GM12878 (cell line): ENCODE data around the gene MEIKIN. TPM values are rescaled to one million over a fixed set of nuclear protein-coding genes. Genes with fewer than 3 reads are reported as not detected.

Experiments
- ATAC-seq: fragments of 200-7000 bp; cut with Tn5 transposase; 3 replicates; pipeline ENCODE4 v1.9.1; 2020; ENCODE audit warnings: mild to moderate bottlenecking, moderate library complexity
- BruUV-seq: library from RNA; stranded (reverse); fragments of 400-500 nt; replicated peaks from 2 replicates; lab custom pipeline; 2021; lab: Mats Ljungman, UMichigan
- CTCF ChIA-PET: fragments of 300-600 bp; sonication (Branson Sonifier 250); formaldehyde crosslinking; extraction: SDS; loops from one replicate; lab custom pipeline; 2021; ENCODE audit warnings: inconsistent platforms; lab: Yijun Ruan, JAX
- POLR2A ChIA-PET: fragments of 350-600 bp; formaldehyde crosslinking; extraction: SDS; loops from one replicate; lab custom pipeline; 2021; ENCODE audit warnings: inconsistent platforms; lab: Charles Lee
- RAD21 ChIA-PET: fragments of 300-600 bp; sonication (Branson Sonifier 250); formaldehyde crosslinking; loops from one replicate; lab custom pipeline; 2023; ENCODE audit warnings: antibody characterized with exemption; ENCODE audit not compliant: unreplicated experiment; lab: Charles Lee
- SMC1A ChIA-PET: fragments of 300-600 bp; sonication (Branson Sonifier 250); formaldehyde crosslinking; loops from one replicate; lab custom pipeline; 2023; ENCODE audit not compliant: unreplicated experiment, uncharacterized antibody; lab: Charles Lee
- DNase-seq: peaks from one replicate; pipeline ENCODE4 v3.0.0-alpha.2; 2011; ENCODE audit warnings: low read depth, low spot score
- FAIRE-seq: peaks from 3 replicates; lab custom pipeline; 2011; peaks lifted over from hg19 to GRCh38; lab: Jason Lieb, UNC
- H2AFZ ChIP-seq: 2 replicates; pipeline ENCODE4 v1.6.0; 2011; ENCODE audit warnings: low read depth, low read length, control low read depth; ENCODE audit not compliant: control insufficient read depth
- H3K27ac ChIP-seq: 2 replicates; pipeline ENCODE4 v1.5.1; 2011; ENCODE audit warnings: control low read depth; ENCODE audit not compliant: control insufficient read depth, insufficient read depth
- H3K27me3 ChIP-seq, 2 experiments: replicated peaks in 1 of 2; 2 replicates each; pipeline versions ENCODE4 v1.6.0 to v1.6.1; 2011; ENCODE audit warnings: low read length in 1 of 2; ENCODE audit not compliant: control insufficient read depth in 2 of 2, insufficient read depth in 2 of 2
- H3K36me3 ChIP-seq, 2 experiments: 2 replicates each; pipeline ENCODE4 v1.5.1; 2011; ENCODE audit warnings: low read length in 1 of 2; ENCODE audit not compliant: control insufficient read depth in 2 of 2, insufficient read depth in 2 of 2
- H3K4me1 ChIP-seq: 2 replicates; pipeline ENCODE4 v1.6.1; 2011; ENCODE audit warnings: mild to moderate bottlenecking, low read length, moderate library complexity, mixed read lengths; ENCODE audit not compliant: control insufficient read depth, insufficient read depth
- H3K4me2 ChIP-seq: 2 replicates; pipeline ENCODE4 v1.6.0; 2011; ENCODE audit warnings: control low read depth; ENCODE audit not compliant: control insufficient read depth, insufficient read depth
- H3K4me3 ChIP-seq: fragments of 200-600 bp; sonication (generic); 2 replicates; pipeline ENCODE4 v1.5.1; 2016
- H3K79me2 ChIP-seq: 2 replicates; pipeline ENCODE4 v1.6.0; 2011; ENCODE audit warnings: low read length; ENCODE audit not compliant: control insufficient read depth, insufficient read depth
- H3K9ac ChIP-seq: 2 replicates; pipeline ENCODE4 v1.8.0; 2011; ENCODE audit warnings: low read length, control low read depth, mixed read lengths; ENCODE audit not compliant: control insufficient read depth, insufficient read depth
- H3K9me3 ChIP-seq: replicated peaks from 3 replicates; pipeline ENCODE4 v1.5.1; 2011; ENCODE audit warnings: mild to moderate bottlenecking, low read length; ENCODE audit not compliant: control insufficient read depth, insufficient read depth
- H4K20me1 ChIP-seq: 2 replicates; pipeline ENCODE4 v1.6.0; 2011; ENCODE audit not compliant: control insufficient read depth, insufficient read depth
- GATAD2B ChIP-seq: fragments of 450-650 bp; conservative IDR thresholded peaks from 2 replicates; pipeline ENCODE4 v1.6.1; 2017; ENCODE audit warnings: low read depth, mild to moderate bottlenecking, moderate library complexity
- IKZF2 ChIP-seq, 2 experiments: fragments of 450-650 bp; IDR thresholded peaks; 2 replicates each; pipeline ENCODE4 v1.6.1; 2017; ENCODE audit warnings: mild to moderate bottlenecking in 2 of 2, moderate library complexity in 2 of 2
- KLF5 ChIP-seq: fragments of 450-650 bp; IDR thresholded peaks from 2 replicates; pipeline ENCODE4 v1.6.1; 2014; ENCODE audit warnings: mild to moderate bottlenecking; ENCODE audit not compliant: partially characterized antibody
- RAD21 ChIP-seq: IDR thresholded peaks from 2 replicates; pipeline ENCODE4 v1.6.1; 2011; ENCODE audit warnings: mild to moderate bottlenecking, low read depth, low read length, moderate library complexity; ENCODE audit not compliant: insufficient read depth
- YY1 ChIP-seq: IDR thresholded peaks from 2 replicates; pipeline ENCODE4 v1.6.1; 2011; ENCODE audit warnings: low read depth, mild to moderate bottlenecking, low read length
- WGBS: methylation state at CpG from one replicate; pipeline ENCODE4 v1.1.6; 2016; ENCODE audit warnings: low lambda C conversion rate; ENCODE audit not compliant: insufficient replicate concordance, insufficient coverage; ENCODE audit errors: missing lambda C conversion rate; 5-methylcytosine and 5-hydroxymethylcytosine counted together
- in situ Hi-C: fragments of 300-500 bp; cut with MboI; formaldehyde crosslinking; loops from 9 replicates; pipeline ENCODE4 v1.14.3; 2018; ENCODE audit warnings: mixed read lengths
- intact Hi-C: fragments of 100-400 bp; cut with micrococcal nuclease; formaldehyde crosslinking; loops from one replicate; pipeline ENCODE4 v1.14.2; 2022; ENCODE audit not compliant: unreplicated experiment
- polyA plus RNA-seq, 11 experiments: library from polyadenylated mRNA; depleted of rRNA in 4 of 11; unstranded in 6 of 11; stranded (reverse) in 5 of 11; fragments of >200 nt; fragmentation: Nextera tagmentation in 4 of 11; fragmentation: Illumina TruSeq in 1 of 11; extraction: Ambion mirVana in 4 of 11; extraction: Trizol in 1 of 11; gene quantifications; 1 replicate in 1 of 11; 2 replicates in 10 of 11; pipeline versions ENCODE4 v1.2.1 to v1.2.3, GENCODE V29; 2011 to 2016; ENCODE audit warnings: inconsistent platforms in 2 of 11, missing spikeins in 2 of 11, low read depth in 1 of 11
- total RNA-seq, 4 experiments: library from RNA; depleted of rRNA in 3 of 4; stranded (reverse); fragments of >200 nt in 3 of 4; fragmentation: Illumina TruSeq in 1 of 4; extraction: Trizol in 1 of 4; gene quantifications; 2 replicates each; pipeline versions ENCODE4 v1.2.1 to v1.2.3, GENCODE V29; 2013 to 2021
- TF ChIP-seq, protein P1 (sequence below): IDR thresholded peaks from 2 replicates; pipeline ENCODE4 v1.6.1; 2011; ENCODE audit warnings: low read depth, low read length, improper control_type of control experiment, borderline replicate concordance
- TF ChIP-seq, protein P2 (sequence below): IDR thresholded peaks from 2 replicates; pipeline ENCODE4 v1.6.1; 2012; ENCODE audit warnings: low read depth, low read length, improper control_type of control experiment
- TF ChIP-seq, protein P3 (sequence below): fragments of 450-650 bp; IDR thresholded peaks from 2 replicates; pipeline ENCODE4 v1.6.1; 2017; ENCODE audit warnings: mild to moderate bottlenecking, moderate library complexity
- TF ChIP-seq, protein P4 (sequence below): fragments of 450-650 bp; IDR thresholded peaks from 2 replicates; pipeline ENCODE4 v1.6.1; 2017; ENCODE audit warnings: borderline replicate concordance
- TF ChIP-seq, protein P5 (sequence below), 3 experiments: IDR thresholded peaks in 2 of 3; conservative IDR thresholded peaks in 1 of 3; 2 replicates each; pipeline ENCODE4 v1.5.1; 2011; ENCODE audit warnings: low read depth in 3 of 3, low read length in 3 of 3, mild to moderate bottlenecking in 3 of 3, control low read depth in 2 of 3, moderate library complexity in 2 of 3, inconsistent platforms in 1 of 3, mixed read lengths in 1 of 3; ENCODE audit not compliant: control insufficient read depth in 2 of 3, insufficient read depth in 1 of 3; ENCODE audit errors: extremely low read depth in 1 of 3
- TF ChIP-seq, protein P6 (sequence below): fragments of 450-650 bp; IDR thresholded peaks from 2 replicates; pipeline ENCODE4 v1.6.1; 2016; ENCODE audit warnings: mild to moderate bottlenecking

Gene MEIKIN
- total and polyA plus RNA-seq, 10 of the 15 experiments (the other 5 are each of a cell fraction or from before 2014, with no cell fraction given): not detected

DNA sequence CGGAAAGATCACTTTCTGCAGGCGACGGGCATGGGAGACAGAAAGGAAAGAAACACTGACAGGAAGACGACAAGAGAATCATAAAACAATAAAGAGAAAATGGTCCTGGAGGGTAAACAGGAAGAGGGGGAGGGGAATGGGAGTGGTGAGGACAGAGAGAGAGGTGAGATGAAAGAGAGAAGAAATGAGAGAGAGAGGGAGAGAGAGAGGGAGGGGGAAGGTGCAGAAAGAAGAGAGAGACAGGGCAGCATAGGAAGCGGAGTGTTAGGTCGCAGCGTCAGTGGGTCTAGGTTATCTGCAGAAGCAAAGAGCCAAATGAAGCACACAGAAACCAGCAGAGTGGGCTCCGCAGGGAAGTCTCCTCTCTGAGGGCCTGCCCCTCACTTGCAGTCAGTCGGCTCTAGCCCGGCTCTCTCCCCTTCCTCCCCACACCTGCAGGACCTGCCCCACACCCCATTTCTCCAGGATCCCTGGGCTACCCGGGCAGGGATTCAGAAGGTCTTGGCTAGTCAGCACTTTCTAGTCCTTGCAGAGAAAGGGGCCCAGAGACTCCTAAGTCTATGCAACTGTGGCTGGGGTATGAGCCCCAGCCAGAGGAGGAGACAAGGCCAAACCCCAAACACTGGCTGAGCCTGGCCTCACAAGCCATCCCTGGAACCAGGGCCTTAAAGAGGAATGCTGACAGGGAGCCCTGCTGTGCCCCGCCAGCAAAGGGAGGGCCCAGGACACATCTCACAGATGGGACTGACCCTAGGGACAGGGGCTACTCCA is 29.7 kb upstream of the MEIKIN start:
- intact Hi-C loops: no loop called here
- in situ Hi-C loops: no loop called here
- TF ChIP-seq, protein P1, sequence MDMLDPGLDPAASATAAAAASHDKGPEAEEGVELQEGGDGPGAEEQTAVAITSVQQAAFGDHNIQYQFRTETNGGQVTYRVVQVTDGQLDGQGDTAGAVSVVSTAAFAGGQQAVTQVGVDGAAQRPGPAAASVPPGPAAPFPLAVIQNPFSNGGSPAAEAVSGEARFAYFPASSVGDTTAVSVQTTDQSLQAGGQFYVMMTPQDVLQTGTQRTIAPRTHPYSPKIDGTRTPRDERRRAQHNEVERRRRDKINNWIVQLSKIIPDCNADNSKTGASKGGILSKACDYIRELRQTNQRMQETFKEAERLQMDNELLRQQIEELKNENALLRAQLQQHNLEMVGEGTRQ: no peak
- no peak for TF ChIP-seq RAD21
- TF ChIP-seq, protein P2, sequence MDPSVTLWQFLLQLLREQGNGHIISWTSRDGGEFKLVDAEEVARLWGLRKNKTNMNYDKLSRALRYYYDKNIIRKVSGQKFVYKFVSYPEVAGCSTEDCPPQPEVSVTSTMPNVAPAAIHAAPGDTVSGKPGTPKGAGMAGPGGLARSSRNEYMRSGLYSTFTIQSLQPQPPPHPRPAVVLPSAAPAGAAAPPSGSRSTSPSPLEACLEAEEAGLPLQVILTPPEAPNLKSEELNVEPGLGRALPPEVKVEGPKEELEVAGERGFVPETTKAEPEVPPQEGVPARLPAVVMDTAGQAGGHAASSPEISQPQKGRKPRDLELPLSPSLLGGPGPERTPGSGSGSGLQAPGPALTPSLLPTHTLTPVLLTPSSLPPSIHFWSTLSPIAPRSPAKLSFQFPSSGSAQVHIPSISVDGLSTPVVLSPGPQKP: no peak
- TF ChIP-seq, protein P3, sequence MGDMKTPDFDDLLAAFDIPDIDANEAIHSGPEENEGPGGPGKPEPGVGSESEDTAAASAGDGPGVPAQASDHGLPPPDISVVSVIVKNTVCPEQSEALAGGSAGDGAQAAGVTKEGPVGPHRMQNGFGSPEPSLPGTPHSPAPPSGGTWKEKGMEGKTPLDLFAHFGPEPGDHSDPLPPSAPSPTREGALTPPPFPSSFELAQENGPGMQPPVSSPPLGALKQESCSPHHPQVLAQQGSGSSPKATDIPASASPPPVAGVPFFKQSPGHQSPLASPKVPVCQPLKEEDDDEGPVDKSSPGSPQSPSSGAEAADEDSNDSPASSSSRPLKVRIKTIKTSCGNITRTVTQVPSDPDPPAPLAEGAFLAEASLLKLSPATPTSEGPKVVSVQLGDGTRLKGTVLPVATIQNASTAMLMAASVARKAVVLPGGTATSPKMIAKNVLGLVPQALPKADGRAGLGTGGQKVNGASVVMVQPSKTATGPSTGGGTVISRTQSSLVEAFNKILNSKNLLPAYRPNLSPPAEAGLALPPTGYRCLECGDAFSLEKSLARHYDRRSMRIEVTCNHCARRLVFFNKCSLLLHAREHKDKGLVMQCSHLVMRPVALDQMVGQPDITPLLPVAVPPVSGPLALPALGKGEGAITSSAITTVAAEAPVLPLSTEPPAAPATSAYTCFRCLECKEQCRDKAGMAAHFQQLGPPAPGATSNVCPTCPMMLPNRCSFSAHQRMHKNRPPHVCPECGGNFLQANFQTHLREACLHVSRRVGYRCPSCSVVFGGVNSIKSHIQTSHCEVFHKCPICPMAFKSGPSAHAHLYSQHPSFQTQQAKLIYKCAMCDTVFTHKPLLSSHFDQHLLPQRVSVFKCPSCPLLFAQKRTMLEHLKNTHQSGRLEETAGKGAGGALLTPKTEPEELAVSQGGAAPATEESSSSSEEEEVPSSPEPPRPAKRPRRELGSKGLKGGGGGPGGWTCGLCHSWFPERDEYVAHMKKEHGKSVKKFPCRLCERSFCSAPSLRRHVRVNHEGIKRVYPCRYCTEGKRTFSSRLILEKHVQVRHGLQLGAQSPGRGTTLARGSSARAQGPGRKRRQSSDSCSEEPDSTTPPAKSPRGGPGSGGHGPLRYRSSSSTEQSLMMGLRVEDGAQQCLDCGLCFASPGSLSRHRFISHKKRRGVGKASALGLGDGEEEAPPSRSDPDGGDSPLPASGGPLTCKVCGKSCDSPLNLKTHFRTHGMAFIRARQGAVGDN: no peak
- TF ChIP-seq, protein P4, sequence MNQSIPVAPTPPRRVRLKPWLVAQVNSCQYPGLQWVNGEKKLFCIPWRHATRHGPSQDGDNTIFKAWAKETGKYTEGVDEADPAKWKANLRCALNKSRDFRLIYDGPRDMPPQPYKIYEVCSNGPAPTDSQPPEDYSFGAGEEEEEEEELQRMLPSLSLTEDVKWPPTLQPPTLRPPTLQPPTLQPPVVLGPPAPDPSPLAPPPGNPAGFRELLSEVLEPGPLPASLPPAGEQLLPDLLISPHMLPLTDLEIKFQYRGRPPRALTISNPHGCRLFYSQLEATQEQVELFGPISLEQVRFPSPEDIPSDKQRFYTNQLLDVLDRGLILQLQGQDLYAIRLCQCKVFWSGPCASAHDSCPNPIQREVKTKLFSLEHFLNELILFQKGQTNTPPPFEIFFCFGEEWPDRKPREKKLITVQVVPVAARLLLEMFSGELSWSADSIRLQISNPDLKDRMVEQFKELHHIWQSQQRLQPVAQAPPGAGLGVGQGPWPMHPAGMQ: no peak
- no peak for TF ChIP-seq GATAD2B
- TF ChIP-seq, protein P5, sequence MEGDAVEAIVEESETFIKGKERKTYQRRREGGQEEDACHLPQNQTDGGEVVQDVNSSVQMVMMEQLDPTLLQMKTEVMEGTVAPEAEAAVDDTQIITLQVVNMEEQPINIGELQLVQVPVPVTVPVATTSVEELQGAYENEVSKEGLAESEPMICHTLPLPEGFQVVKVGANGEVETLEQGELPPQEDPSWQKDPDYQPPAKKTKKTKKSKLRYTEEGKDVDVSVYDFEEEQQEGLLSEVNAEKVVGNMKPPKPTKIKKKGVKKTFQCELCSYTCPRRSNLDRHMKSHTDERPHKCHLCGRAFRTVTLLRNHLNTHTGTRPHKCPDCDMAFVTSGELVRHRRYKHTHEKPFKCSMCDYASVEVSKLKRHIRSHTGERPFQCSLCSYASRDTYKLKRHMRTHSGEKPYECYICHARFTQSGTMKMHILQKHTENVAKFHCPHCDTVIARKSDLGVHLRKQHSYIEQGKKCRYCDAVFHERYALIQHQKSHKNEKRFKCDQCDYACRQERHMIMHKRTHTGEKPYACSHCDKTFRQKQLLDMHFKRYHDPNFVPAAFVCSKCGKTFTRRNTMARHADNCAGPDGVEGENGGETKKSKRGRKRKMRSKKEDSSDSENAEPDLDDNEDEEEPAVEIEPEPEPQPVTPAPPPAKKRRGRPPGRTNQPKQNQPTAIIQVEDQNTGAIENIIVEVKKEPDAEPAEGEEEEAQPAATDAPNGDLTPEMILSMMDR (IDR thresholded peaks at IDR 0.05 in 2 of 3, conservative IDR thresholded peaks at IDR 0.05 in 1 of 3; ENCODE audit: control insufficient read depth in 2 of 3, extremely low read depth in 1 of 3, insufficient read depth in 1 of 3, low read depth in 3 of 3, low read length in 3 of 3): no peak
- TF ChIP-seq IKZF2 (IDR thresholded peaks at IDR 0.05): no peak
- TF ChIP-seq YY1: no peak
- no peak for TF ChIP-seq KLF5
- TF ChIP-seq, protein P6, sequence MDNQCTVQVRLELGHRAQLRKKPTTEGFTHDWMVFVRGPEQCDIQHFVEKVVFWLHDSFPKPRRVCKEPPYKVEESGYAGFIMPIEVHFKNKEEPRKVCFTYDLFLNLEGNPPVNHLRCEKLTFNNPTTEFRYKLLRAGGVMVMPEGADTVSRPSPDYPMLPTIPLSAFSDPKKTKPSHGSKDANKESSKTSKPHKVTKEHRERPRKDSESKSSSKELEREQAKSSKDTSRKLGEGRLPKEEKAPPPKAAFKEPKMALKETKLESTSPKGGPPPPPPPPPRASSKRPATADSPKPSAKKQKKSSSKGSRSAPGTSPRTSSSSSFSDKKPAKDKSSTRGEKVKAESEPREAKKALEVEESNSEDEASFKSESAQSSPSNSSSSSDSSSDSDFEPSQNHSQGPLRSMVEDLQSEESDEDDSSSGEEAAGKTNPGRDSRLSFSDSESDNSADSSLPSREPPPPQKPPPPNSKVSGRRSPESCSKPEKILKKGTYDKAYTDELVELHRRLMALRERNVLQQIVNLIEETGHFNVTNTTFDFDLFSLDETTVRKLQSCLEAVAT: no peak

More for the DNA sequence above, 29.7 kb upstream of the MEIKIN start:
- no TSS peak for BruUV-seq
- Histone ChIP-seq H3K9ac (no peak overlapping the region), H3K4me1 (peaks cover 6% of the 10 kb centered on the region), H3K27me3 (no peaks in the 10 kb centered on the region; a peak in 1 of 4 replicates), H3K9me3 (no peaks in the 10 kb centered on the region), H3K4me2 (no peak overlapping the region), H3K4me3 (no peak overlapping the region), H4K20me1 (no peaks in the 10 kb centered on the region), H2AFZ (no peak overlapping the region), H3K79me2 (no peaks in the 10 kb centered on the region), H3K36me3 (no peaks in the 10 kb centered on the region), H3K27ac (no peak overlapping the region)
- no peak for FAIRE-seq
- POLR2A ChIA-PET: no interaction called here
- CTCF ChIA-PET: no interaction called here
- DNase-seq: no peak
- ATAC-seq: no peak
- WGBS: 67% methylated on average over 12 of the region's 12 CpGs
- RAD21 ChIA-PET: no interaction called here
- SMC1A ChIA-PET: no interaction called here
